Daoy (cell line): ENCODE results near the gene HBEGF. TPM values are rescaled to one million over a fixed set of nuclear protein-coding genes. Genes with fewer than 3 reads are reported as not detected.

Experiments used
- DNase-seq: peaks from one replicate; pipeline ENCODE4 v3.0.0-alpha.2; 2015; ENCODE audit warnings: low read depth
- total RNA-seq: library from RNA; depleted of rRNA; stranded (reverse); fragments of >200 nt; shearing (Covaris generic); gene quantifications from 2 replicates; pipeline ENCODE4 v1.2.3, GENCODE V29; 2014; rRNA removed

The HBEGF gene
- total RNA-seq, result 68.9 and 81.9 TPM in 2 replicates

GRCh38 chr5:140346348-140347221 lies at the start of gene HBEGF:
Gene HBEGF, minus strand, starts transcription at chr5:140346603. Its CDS starts 275 bp downstream, at chr5:140346328.
- peak; percentile 87 for DNase-seq

GRCh38 chr5:140393738-140394137 lies 47.3 kb upstream of the HBEGF start:
- no peak for DNase-seq

- DNase-seq, result no peak
These were observed 45.3 kb upstream of the HBEGF start for GRCh38 chr5:140391732-140392131.

GRCh38 chr5:140391312-140391711 lies 44.9 kb upstream of the HBEGF start:
- no peak for DNase-seq

- no peak for DNase-seq
These were observed 41.6 kb upstream of the HBEGF start for GRCh38 chr5:140388052-140388451.

GRCh38 chr5:140383300-140383699 lies 36.9 kb upstream of the HBEGF start:
- no peak for DNase-seq

GRCh38 chr5:140382866-140383265 lies 36.5 kb upstream of the HBEGF start:
- DNase-seq, result no peak

GRCh38 chr5:140381972-140382371 lies 35.6 kb upstream of the HBEGF start:
- no peak for DNase-seq

GRCh38 chr5:140381351-140381750 lies 34.9 kb upstream of the HBEGF start:
- no peak for DNase-seq

- peak; percentile 82 for DNase-seq
These were observed 26.6 kb upstream of the HBEGF start for GRCh38 chr5:140372971-140373487.

- DNase-seq, result no peak
These were observed 25.2 kb upstream of the HBEGF start for GRCh38 chr5:140371356-140372151.

- no peak for DNase-seq
These were observed 21.0 kb upstream of the HBEGF start for GRCh38 chr5:140367256-140368013.

- no peak for DNase-seq
These were observed 20.3 kb upstream of the HBEGF start for GRCh38 chr5:140366589-140367255.

- no peak for DNase-seq
These were observed 19.5 kb upstream of the HBEGF start for GRCh38 chr5:140365941-140366340.

GRCh38 chr5:140365282-140365681 lies 18.9 kb upstream of the HBEGF start:
- DNase-seq, result no peak

- DNase-seq, result no peak
These were observed 18.0 kb upstream of the HBEGF start for GRCh38 chr5:140364472-140364765.

GRCh38 chr5:140363631-140364471 lies 17.4 kb upstream of the HBEGF start:
- DNase-seq, result no peak

- DNase-seq, result peak; percentile 83
These were observed 16.6 kb upstream of the HBEGF start for GRCh38 chr5:140362875-140363630.

GRCh38 chr5:140362311-140362710 lies 15.9 kb upstream of the HBEGF start:
- DNase-seq, result no peak

- DNase-seq, result no peak
These were observed 15.5 kb upstream of the HBEGF start for GRCh38 chr5:140361901-140362300.
